OCI-LY7 (cell line): ENCODE results near the gene RGCC. TPM values are rescaled to one million over a fixed set of nuclear protein-coding genes. Genes with fewer than 3 reads are reported as not detected.

Experiments
- BruUV-seq: library from RNA; stranded (reverse); fragments of 400-500 nt; replicated peaks from 2 replicates; lab custom pipeline; 2021; lab: Mats Ljungman, UMichigan
- CTCF ChIA-PET: fragments of 300-600 bp; sonication (Branson Sonifier 250); formaldehyde crosslinking; loops from one replicate; lab custom pipeline; 2022; ENCODE audit warnings: antibody characterized with exemption; ENCODE audit not compliant: unreplicated experiment; lab: Charles Lee
- POLR2A ChIA-PET: fragments of 300-600 bp; sonication (Branson Sonifier 250); formaldehyde crosslinking; loops from one replicate; lab custom pipeline; 2022; ENCODE audit warnings: antibody characterized with exemption; lab: Charles Lee
- DNase-seq: peaks from one replicate; pipeline ENCODE4 v3.0.0-alpha.2; 2015; ENCODE audit warnings: low spot score
- H2AFZ ChIP-seq: fragments of 200-600 bp; sonication (generic), shearing (Covaris generic); 2 replicates; pipeline ENCODE4 v1.6.1; 2014; ENCODE audit warnings: mild to moderate bottlenecking, antibody characterized with exemption, low read length, moderate library complexity
- H3K27ac ChIP-seq: fragments of 200-600 bp; sonication (generic); 2 replicates; pipeline ENCODE4 v1.5.1; 2014; ENCODE audit warnings: mixed run types, low read depth, mild to moderate bottlenecking, moderate library complexity, low read length, inconsistent platforms; ENCODE audit not compliant: poor library complexity, severe bottlenecking
- H3K36me3 ChIP-seq: fragments of 200-600 bp; sonication (generic); 2 replicates; pipeline ENCODE4 v1.6.1; 2014; ENCODE audit warnings: mild to moderate bottlenecking, antibody characterized with exemption, low read length, moderate library complexity, mixed read lengths; ENCODE audit not compliant: insufficient read depth
- H3K4me1 ChIP-seq: fragments of 200-600 bp; sonication (generic); 2 replicates; pipeline ENCODE4 v1.5.1; 2014; ENCODE audit warnings: mild to moderate bottlenecking, low read length; ENCODE audit not compliant: insufficient read depth, poor library complexity, severe bottlenecking
- H3K4me2 ChIP-seq: fragments of 200-600 bp; sonication (generic); 2 replicates; pipeline ENCODE4 v1.6.1; 2014; ENCODE audit warnings: mild to moderate bottlenecking, low read length
- H3K4me3 ChIP-seq: fragments of 200-600 bp; sonication (generic); 2 replicates; pipeline ENCODE4 v1.5.1; 2014; ENCODE audit warnings: mild to moderate bottlenecking, low read depth, low read length; ENCODE audit not compliant: poor library complexity, severe bottlenecking
- H3K79me2 ChIP-seq: fragments of 200-600 bp; sonication (generic); 2 replicates; pipeline ENCODE4 v1.6.1; 2016; ENCODE audit warnings: low read depth, mild to moderate bottlenecking, low read length, moderate library complexity, mixed read lengths; ENCODE audit not compliant: insufficient read depth
- H3K9me2 ChIP-seq: fragments of 200-600 bp; sonication (generic); 2 replicates; pipeline ENCODE4 v1.6.1; 2016; ENCODE audit warnings: mild to moderate bottlenecking, low read length, mixed read lengths; ENCODE audit not compliant: insufficient read depth
- H3K9me3 ChIP-seq: fragments of 200-600 bp; sonication (generic); 2 replicates; pipeline ENCODE4 v1.6.1; 2014; ENCODE audit warnings: mild to moderate bottlenecking, mixed run types, low read length, mixed read lengths
- H4K20me1 ChIP-seq: fragments of 200-600 bp; sonication (generic); 2 replicates; pipeline ENCODE4 v1.6.1; 2014; ENCODE audit warnings: mild to moderate bottlenecking, antibody characterized with exemption, low read length, moderate library complexity, mixed read lengths; ENCODE audit not compliant: insufficient read depth
- CTCF ChIP-seq: fragments of 200-600 bp; sonication (generic); conservative IDR thresholded peaks from 2 replicates; pipeline ENCODE4 v1.5.1; 2014; ENCODE audit warnings: mild to moderate bottlenecking, antibody characterized with exemption, low read length, moderate library complexity, mixed read lengths
- EZH2phosphoT487 ChIP-seq: fragments of 200-600 bp; sonication (generic); IDR thresholded peaks from 2 replicates; pipeline ENCODE4 v1.6.1; 2018; ENCODE audit warnings: low read depth, borderline replicate concordance, mild to moderate bottlenecking, mixed run types, antibody characterized with exemption, low read length, moderate library complexity, mixed read lengths
- intact Hi-C: fragments of 100-400 bp; cut with micrococcal nuclease; formaldehyde crosslinking; loops from one replicate; pipeline ENCODE4 v1.10.0; 2022; ENCODE audit not compliant: unreplicated experiment
- total RNA-seq, 2 experiments: library from RNA; depleted of rRNA in 1 of 2; stranded (reverse); fragments of >200 nt in 1 of 2; shearing (Covaris generic) in 1 of 2; gene quantifications; 2 replicates each; pipeline ENCODE4 v1.2.3, GENCODE V29; 2014 to 2022

Gene RGCC
- total RNA-seq, 2 experiments from 2014 or later: 101 to 274 TPM

- no TSS peak for BruUV-seq
- ChIA-PET CTCF (interaction anchor here (0.9 to 1.3 kb wide), 2 partner anchors 27 to 34 kb away, joined by 3 to 4 read pairs; no protein-coding TSS in a partner anchor), POLR2A (interaction anchor here (0.5 to 2.6 kb wide), 11 partner anchors 18 to 581 kb away, joined by 3 to 34 read pairs (median 4); no protein-coding TSS in a partner anchor)
- Histone ChIP-seq H3K27ac (peak overlapping the region; percentile 95), H3K4me1 (peaks cover 71% of the 10 kb centered on the region), H3K4me3 (peak overlapping the region; percentile 85), H3K9me2 (no peaks in the 10 kb centered on the region), H4K20me1 (no peaks in the 10 kb centered on the region), H2AFZ (no peak overlapping the region), H3K36me3 (peaks cover 89% of the 10 kb centered on the region), H3K9me3 (no peaks in the 10 kb centered on the region), H3K79me2 (peaks cover 75% of the 10 kb centered on the region), H3K4me2 (peak overlapping the region; percentile 94)
- TF ChIP-seq EZH2phosphoT487: no peak
- no peak for TF ChIP-seq CTCF
- intact Hi-C loops: loop anchor here (1.0 to 10.0 kb wide), 3 partner anchors 37 to 809 kb away; partner anchors contain the start of genes AKAP11 and KBTBD6
- DNase-seq: peak; percentile 94
Observed at GRCh38 chr13:41465241-41465847, 8.0 kb downstream of the RGCC start.

- Histone ChIP-seq H3K4me1 (peaks cover 66% of the 10 kb centered on the region), H2AFZ (no peak overlapping the region), H3K9me3 (no peaks in the 10 kb centered on the region), H4K20me1 (no peaks in the 10 kb centered on the region), H3K79me2 (peaks cover 69% of the 10 kb centered on the region), H3K4me3 (peak overlapping the region; percentile 85), H3K9me2 (no peaks in the 10 kb centered on the region), H3K36me3 (peaks cover 89% of the 10 kb centered on the region), H3K27ac (peak overlapping the region; percentile 95), H3K4me2 (peak overlapping the region; percentile 94)
- intact Hi-C loops: loop anchor here (1.0 to 10.0 kb wide), 3 partner anchors 36 to 809 kb away; partner anchors contain the start of genes AKAP11 and KBTBD6
- TF ChIP-seq CTCF: no peak
- no peak for TF ChIP-seq EZH2phosphoT487
- DNase-seq: no peak
- BruUV-seq: TSS peak; percentile 1
- CTCF ChIA-PET: interaction anchor here (0.9 to 1.3 kb wide), 2 partner anchors 26 to 34 kb away, joined by 3 to 4 read pairs; no protein-coding TSS in a partner anchor
- POLR2A ChIA-PET: interaction anchor here (0.9 to 2.6 kb wide), 11 partner anchors 21 to 182 kb away, joined by 3 to 34 read pairs (median 4); no protein-coding TSS in a partner anchor
Observed at GRCh38 chr13:41465898-41466320, 8.6 kb downstream of the RGCC start.
